K562 (cell line): ENCODE measurements around the gene SLC25A42. TPM values are rescaled to one million over a fixed set of nuclear protein-coding genes. Genes with fewer than 3 reads are reported as not detected.
A peak's percentile ranks its signal among the peaks of the same experiment; 100 is the strongest.

ENCODE experiments used
- CEBPG ChIP-seq, 3 experiments: fragments of 200-800 bp in 1 of 3; sonication (Bioruptor generic) in 1 of 3; sonication (generic) in 1 of 3; formaldehyde crosslinking in 1 of 3; IDR thresholded peaks in 2 of 3; conservative IDR thresholded peaks in 1 of 3; 2 replicates each; pipeline versions ENCODE4 v1.6.1 to v1.8.0; 2016 to 2022; ENCODE audit warnings: missing compliant biosample characterization in 2 of 3, missing genetic modification characterization in 2 of 3, mild to moderate bottlenecking in 1 of 3, missing genetic modification reagents in 1 of 3
- KLF6 ChIP-seq: fragments of 250-450 bp; sonication (Bioruptor Pico); IDR thresholded peaks from 2 replicates; pipeline ENCODE4 v1.4.0; 2020; ENCODE audit warnings: mild to moderate bottlenecking, moderate library complexity, borderline replicate concordance
- TAL1 ChIP-seq: fragments of 450-650 bp; IDR thresholded peaks from 2 replicates; pipeline ENCODE4 v1.6.1; 2016; ENCODE audit warnings: mild to moderate bottlenecking
- polyA plus RNA-seq, 8 experiments: library from polyadenylated mRNA; depleted of rRNA in 4 of 8; stranded (reverse) in 5 of 8; unstranded in 3 of 8; fragments of >200 nt; fragmentation: Nextera tagmentation in 2 of 8; fragmentation: Illumina TruSeq in 1 of 8; extraction: Ambion mirVana in 2 of 8; extraction: Trizol in 1 of 8; gene quantifications; 2 replicates each; pipeline versions ENCODE4 v1.2.1 to v1.2.3, GENCODE V29; 2011 to 2014; ENCODE audit warnings: inconsistent platforms in 1 of 8, missing spikeins in 1 of 8
- total RNA-seq, 7 experiments: library from RNA; depleted of rRNA in 6 of 7; stranded (reverse); fragments of >200 nt in 6 of 7; fragmentation: Illumina TruSeq in 2 of 7; extraction: Trizol in 2 of 7; gene quantifications; 2 replicates each; pipeline versions ENCODE4 v1.2.1 to v1.2.3, GENCODE V29; 2011 to 2021; ENCODE audit warnings: low replicate concordance in 1 of 7
- TF ChIP-seq, protein P1 (sequence below), 2 experiments: fragments of 450-650 bp; IDR thresholded peaks; 2 replicates each; pipeline ENCODE4 v1.6.1; 2016; ENCODE audit warnings: mild to moderate bottlenecking in 2 of 2, borderline replicate concordance in 1 of 2, low read depth in 1 of 2, moderate library complexity in 1 of 2
- TF ChIP-seq, protein P2 (sequence below), 2 experiments: fragments of 250-450 bp in 1 of 2; fragments of 450-650 bp in 1 of 2; sonication (Bioruptor Pico) in 1 of 2; IDR thresholded peaks; 2 replicates each; pipeline versions ENCODE4 v1.6.1 to v1.8.0; 2016 to 2021; ENCODE audit warnings: mild to moderate bottlenecking in 2 of 2, moderate library complexity in 2 of 2, missing compliant biosample characterization in 1 of 2, missing genetic modification characterization in 1 of 2
- TF ChIP-seq, protein P3 (sequence below), 2 experiments: fragments of 450-650 bp; formaldehyde crosslinking in 1 of 2; IDR thresholded peaks; 2 replicates each; pipeline versions ENCODE4 v1.4.0 to v1.6.1; 2014 to 2020; ENCODE audit warnings: mild to moderate bottlenecking in 2 of 2, borderline replicate concordance in 1 of 2, low read depth in 1 of 2

Gene SLC25A42
- total and polyA plus RNA-seq, 9 of the 15 experiments (the other 6 are each of a cell fraction or from before 2014, with no cell fraction given): 0.59 to 32.2 (median 14.1) TPM

DNA sequence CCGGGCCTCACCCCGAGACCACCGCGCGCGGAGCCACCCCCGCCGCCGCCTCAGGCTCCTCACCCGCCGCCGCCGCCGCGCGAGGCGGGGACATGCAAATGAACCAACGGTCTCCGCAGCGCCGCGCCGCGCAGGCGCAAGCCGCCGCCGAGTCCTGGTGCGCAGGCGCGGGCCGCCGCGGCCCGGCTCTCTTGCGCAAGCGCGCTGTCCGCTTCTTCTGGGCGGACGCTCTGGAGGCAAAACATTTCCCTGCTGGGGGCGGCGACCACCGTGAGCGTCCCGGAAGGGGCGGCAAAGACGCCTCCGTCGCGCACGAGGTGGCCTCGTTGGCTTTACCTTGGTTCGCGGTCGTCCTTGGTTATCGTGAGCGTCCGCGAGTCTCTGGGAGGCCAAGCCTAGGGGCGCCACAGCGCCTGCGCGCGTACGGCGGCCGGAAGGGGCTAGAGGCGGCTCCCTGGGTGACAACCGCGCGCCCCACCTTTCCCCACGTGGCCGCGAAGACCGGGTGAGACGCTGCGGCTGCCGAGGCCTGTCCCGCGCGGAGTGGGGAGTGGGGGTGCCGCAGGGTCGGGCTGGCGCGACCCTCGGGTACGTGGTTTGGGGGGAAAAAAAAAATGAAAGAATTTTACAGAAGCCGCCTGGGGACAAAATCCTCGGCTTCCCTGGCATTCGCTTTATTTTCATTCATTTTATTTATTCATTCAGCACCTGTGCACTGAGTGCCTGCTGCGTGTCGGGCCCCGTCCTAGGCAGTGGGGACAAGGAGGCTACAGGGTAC, 30.2 kb upstream of the SLC25A42 start, which contains the start of the genes ARMC6 and SUGP2 (continued):
- TF ChIP-seq KLF6: no peak; the same call in 1 of the 2 replicates
- TF ChIP-seq, protein P1, sequence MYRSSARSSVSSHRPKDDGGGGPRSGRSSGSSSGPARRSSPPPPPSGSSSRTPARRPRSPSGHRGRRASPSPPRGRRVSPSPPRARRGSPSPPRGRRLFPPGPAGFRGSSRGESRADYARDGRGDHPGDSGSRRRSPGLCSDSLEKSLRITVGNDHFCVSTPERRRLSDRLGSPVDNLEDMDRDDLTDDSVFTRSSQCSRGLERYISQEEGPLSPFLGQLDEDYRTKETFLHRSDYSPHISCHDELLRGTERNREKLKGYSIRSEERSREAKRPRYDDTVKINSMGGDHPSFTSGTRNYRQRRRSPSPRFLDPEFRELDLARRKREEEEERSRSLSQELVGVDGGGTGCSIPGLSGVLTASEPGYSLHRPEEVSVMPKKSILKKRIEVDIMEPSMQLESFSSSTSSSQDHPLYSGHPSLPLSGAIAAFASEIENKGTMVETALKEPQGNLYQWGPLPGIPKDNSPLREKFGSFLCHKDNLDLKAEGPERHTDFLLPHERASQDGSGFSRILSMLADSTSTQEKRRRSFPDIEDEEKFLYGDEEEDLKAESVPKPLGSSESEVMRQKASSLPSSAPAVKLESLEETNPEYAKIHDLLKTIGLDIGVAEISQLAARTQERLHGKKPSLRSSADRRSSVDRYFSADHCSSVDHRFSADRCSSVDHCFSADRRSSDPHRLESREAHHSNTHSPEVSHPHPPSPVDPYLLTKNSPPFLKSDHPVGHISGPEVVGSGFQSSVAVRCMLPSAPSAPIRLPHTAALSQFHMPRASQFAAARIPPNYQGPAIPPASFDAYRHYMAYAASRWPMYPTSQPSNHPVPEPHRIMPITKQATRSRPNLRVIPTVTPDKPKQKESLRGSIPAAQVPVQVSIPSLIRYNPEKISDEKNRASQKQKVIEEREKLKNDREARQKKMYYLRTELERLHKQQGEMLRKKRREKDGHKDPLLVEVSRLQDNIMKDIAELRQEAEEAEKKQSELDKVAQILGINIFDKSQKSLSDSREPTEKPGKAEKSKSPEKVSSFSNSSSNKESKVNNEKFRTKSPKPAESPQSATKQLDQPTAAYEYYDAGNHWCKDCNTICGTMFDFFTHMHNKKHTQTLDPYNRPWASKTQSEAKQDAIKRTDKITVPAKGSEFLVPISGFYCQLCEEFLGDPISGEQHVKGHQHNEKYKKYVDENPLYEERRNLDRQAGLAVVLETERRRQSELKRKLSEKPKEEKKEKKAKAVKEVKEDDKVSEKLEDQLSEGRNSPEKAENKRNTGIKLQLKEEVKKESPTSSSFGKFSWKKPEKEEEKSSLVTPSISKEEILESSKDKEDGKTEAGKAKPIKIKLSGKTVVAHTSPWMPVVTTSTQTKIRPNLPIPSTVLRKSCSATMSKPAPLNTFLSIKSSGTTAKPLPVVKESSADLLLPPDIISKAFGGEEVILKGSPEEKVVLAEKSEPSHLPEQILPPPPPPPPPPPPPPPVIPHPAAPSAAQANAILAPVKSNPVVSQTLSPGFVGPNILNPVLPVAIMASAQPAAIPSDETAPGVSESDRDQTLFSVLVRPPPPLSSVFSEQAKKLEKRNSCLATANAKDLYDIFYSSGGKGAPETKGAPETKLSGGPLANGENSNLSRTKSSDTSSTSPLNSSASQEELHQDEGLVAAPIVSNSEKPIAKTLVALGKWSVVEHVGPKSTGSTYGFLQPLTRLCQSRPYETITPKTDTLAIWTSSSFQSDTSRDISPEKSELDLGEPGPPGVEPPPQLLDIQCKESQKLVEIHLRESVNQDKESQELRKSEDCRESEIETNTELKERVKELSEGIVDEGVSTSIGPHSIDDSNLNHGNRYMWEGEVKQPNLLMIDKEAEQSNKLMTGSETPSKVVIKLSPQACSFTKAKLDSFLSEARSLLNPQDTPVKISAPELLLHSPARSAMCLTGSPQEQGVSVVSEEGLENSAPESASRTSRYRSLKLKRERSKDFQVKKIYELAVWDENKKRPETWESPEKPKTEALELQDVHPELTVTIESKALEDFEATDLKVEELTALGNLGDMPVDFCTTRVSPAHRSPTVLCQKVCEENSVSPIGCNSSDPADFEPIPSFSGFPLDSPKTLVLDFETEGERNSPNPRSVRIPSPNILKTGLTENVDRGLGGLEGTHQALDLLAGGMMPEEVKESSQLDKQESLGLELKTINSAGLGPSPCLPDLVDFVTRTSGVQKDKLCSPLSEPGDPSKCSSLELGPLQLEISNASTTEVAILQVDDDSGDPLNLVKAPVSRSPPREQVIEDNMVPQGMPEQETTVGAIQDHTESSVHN (IDR thresholded peaks at IDR 0.05; ENCODE audit: borderline replicate concordance in 1 of 2, low read depth in 1 of 2): no peak
- peak; percentile 92 for TF ChIP-seq CEBPG (CRISPR knock-in tag; IDR thresholded peaks at IDR 0.05)
- peak; percentile 48 to 95; a peak in 3 of 4 replicates for TF ChIP-seq CEBPG (tag; conservative IDR thresholded peaks at IDR 0.05 in 1 of 2, IDR thresholded peaks at IDR 0.05 in 1 of 2)
- TF ChIP-seq, protein P2, sequence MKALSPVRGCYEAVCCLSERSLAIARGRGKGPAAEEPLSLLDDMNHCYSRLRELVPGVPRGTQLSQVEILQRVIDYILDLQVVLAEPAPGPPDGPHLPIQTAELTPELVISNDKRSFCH (CRISPR knock-in tag; IDR thresholded peaks at IDR 0.05): no peak
- TF ChIP-seq, protein P2 (tag; IDR thresholded peaks at IDR 0.05): no peak
- TF ChIP-seq, protein P3, sequence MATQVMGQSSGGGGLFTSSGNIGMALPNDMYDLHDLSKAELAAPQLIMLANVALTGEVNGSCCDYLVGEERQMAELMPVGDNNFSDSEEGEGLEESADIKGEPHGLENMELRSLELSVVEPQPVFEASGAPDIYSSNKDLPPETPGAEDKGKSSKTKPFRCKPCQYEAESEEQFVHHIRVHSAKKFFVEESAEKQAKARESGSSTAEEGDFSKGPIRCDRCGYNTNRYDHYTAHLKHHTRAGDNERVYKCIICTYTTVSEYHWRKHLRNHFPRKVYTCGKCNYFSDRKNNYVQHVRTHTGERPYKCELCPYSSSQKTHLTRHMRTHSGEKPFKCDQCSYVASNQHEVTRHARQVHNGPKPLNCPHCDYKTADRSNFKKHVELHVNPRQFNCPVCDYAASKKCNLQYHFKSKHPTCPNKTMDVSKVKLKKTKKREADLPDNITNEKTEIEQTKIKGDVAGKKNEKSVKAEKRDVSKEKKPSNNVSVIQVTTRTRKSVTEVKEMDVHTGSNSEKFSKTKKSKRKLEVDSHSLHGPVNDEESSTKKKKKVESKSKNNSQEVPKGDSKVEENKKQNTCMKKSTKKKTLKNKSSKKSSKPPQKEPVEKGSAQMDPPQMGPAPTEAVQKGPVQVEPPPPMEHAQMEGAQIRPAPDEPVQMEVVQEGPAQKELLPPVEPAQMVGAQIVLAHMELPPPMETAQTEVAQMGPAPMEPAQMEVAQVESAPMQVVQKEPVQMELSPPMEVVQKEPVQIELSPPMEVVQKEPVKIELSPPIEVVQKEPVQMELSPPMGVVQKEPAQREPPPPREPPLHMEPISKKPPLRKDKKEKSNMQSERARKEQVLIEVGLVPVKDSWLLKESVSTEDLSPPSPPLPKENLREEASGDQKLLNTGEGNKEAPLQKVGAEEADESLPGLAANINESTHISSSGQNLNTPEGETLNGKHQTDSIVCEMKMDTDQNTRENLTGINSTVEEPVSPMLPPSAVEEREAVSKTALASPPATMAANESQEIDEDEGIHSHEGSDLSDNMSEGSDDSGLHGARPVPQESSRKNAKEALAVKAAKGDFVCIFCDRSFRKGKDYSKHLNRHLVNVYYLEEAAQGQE (IDR thresholded peaks at IDR 0.05; ENCODE audit: borderline replicate concordance): no peak; the same call in 1 of the 2 replicates
- TF ChIP-seq, protein P3 (CRISPR knock-in tag; IDR thresholded peaks at IDR 0.05; ENCODE audit: low read depth): peak; percentile 20; the same call in 1 of the 2 replicates
- no peak for TF ChIP-seq TAL1
